H1 (cell line): ENCODE results near the gene IRF2BP2. TPM values are rescaled to one million over a fixed set of nuclear protein-coding genes. Genes with fewer than 3 reads are reported as not detected.
A peak's percentile ranks its signal among the peaks of the same experiment; 100 is the strongest.

Experiments
- CTCF ChIA-PET: fragments of 300-600 bp; sonication (Branson Sonifier 250); formaldehyde crosslinking; loops from one replicate; lab custom pipeline; 2021; ENCODE audit not compliant: partially characterized antibody; lab: Charles Lee
- POLR2A ChIA-PET: fragments of 300-600 bp; sonication (Branson Sonifier 250); formaldehyde crosslinking; loops from one replicate; lab custom pipeline; 2021; ENCODE audit warnings: inconsistent platforms; ENCODE audit not compliant: partially characterized antibody; lab: Charles Lee
- DNase-seq, 2 experiments: peaks; one replicate each; pipeline versions ENCODE4 v3.0.0 to v3.0.0-alpha.2; 2010 to 2022; ENCODE audit warnings: low spot score in 2 of 2, low read depth in 1 of 2, mixed read lengths in 1 of 2
- FAIRE-seq: peaks from 2 replicates; lab custom pipeline; 2011; peaks lifted over from hg19 to GRCh38; lab: Jason Lieb, UNC
- H2AFZ ChIP-seq: 2 replicates; pipeline ENCODE4 v1.8.1; 2012; ENCODE audit warnings: low read length, inconsistent platforms
- H2AK5ac ChIP-seq: 2 replicates; pipeline ENCODE4 v1.6.1; 2013; ENCODE audit warnings: low read depth, low read length
- H2BK120ac ChIP-seq: replicated peaks from 2 replicates; pipeline ENCODE3; 2013; ENCODE audit warnings: low read depth, low read length, inconsistent platforms
- H2BK12ac ChIP-seq: 2 replicates; pipeline ENCODE4 v1.6.1; 2013; ENCODE audit warnings: low read depth, low read length
- H2BK15ac ChIP-seq: 2 replicates; pipeline ENCODE4 v1.6.1; 2013; ENCODE audit warnings: low read length
- H2BK20ac ChIP-seq: 2 replicates; pipeline ENCODE4 v1.6.1; 2013; ENCODE audit warnings: low read length
- H2BK5ac ChIP-seq: 2 replicates; pipeline ENCODE4 v1.6.1; 2013; ENCODE audit warnings: low read depth, low read length
- H3K14ac ChIP-seq: 2 replicates; pipeline ENCODE4 v1.6.1; 2013; ENCODE audit warnings: inconsistent platforms; ENCODE audit not compliant: insufficient read length
- H3K18ac ChIP-seq: 2 replicates; pipeline ENCODE4 v1.6.1; 2013; ENCODE audit warnings: low read length; ENCODE audit errors: extremely low read depth
- H3K23ac ChIP-seq: 2 replicates; pipeline ENCODE4 v1.6.1; 2013; ENCODE audit warnings: inconsistent platforms; ENCODE audit not compliant: insufficient read length
- H3K23me2 ChIP-seq: 2 replicates; pipeline ENCODE4 v1.6.1; 2013; ENCODE audit warnings: low read depth, low read length
- H3K27ac ChIP-seq: 2 replicates; pipeline ENCODE4 v1.6.1; 2011; ENCODE audit warnings: low read depth, low read length, inconsistent platforms
- H3K27me3 ChIP-seq, 4 experiments: replicated peaks in 1 of 4; 1 replicate in 1 of 4; 2 replicates in 3 of 4; pipeline versions ENCODE4 v1.6.1 to v1.8.1; 2011 to 2013; ENCODE audit warnings: low read length in 3 of 4, mild to moderate bottlenecking in 3 of 4, inconsistent platforms in 2 of 4, mixed read lengths in 2 of 4, moderate library complexity in 1 of 4; ENCODE audit not compliant: control insufficient read depth in 3 of 4, insufficient read depth in 3 of 4; ENCODE audit errors: extremely low read depth in 1 of 4
- H3K36me3 ChIP-seq, 4 experiments: 2 replicates each; pipeline versions ENCODE4 v1.6.1 to v1.8.1; 2011 to 2013; ENCODE audit warnings: mild to moderate bottlenecking in 4 of 4, low read length in 3 of 4, moderate library complexity in 2 of 4, control low read depth in 1 of 4, inconsistent platforms in 1 of 4; ENCODE audit not compliant: insufficient read depth in 4 of 4, control insufficient read depth in 2 of 4
- H3K4ac ChIP-seq: replicated peaks from 2 replicates; pipeline ENCODE3; 2013; ENCODE audit warnings: low read length, low read depth, mixed read lengths, inconsistent platforms; ENCODE audit not compliant: insufficient read length
- H3K4me1 ChIP-seq, 4 experiments: replicated peaks in 1 of 4; 1 replicate in 1 of 4; 2 replicates in 3 of 4; pipeline versions ENCODE4 v1.6.1 to v1.8.1; 2011 to 2013; ENCODE audit warnings: low read length in 3 of 4, inconsistent platforms in 2 of 4, mixed read lengths in 1 of 4; ENCODE audit not compliant: insufficient read depth in 4 of 4, control insufficient read depth in 3 of 4
- H3K4me2 ChIP-seq, 2 experiments: 2 replicates each; pipeline versions ENCODE4 v1.6.1 to v1.8.1; 2011 to 2013; ENCODE audit warnings: low read depth in 2 of 2, low read length in 2 of 2, control low read depth in 1 of 2, inconsistent platforms in 1 of 2, mild to moderate bottlenecking in 1 of 2; ENCODE audit not compliant: insufficient read depth in 1 of 2
- H3K4me3 ChIP-seq, 4 experiments: fragments of 200-600, 300-600 bp in 1 of 4; sonication (generic), shearing (Covaris generic), sonication (Bioruptor Twin) in 1 of 4; 2 replicates each; pipeline versions ENCODE4 v1.5.1 to v1.8.1; 2011 to 2016; ENCODE audit warnings: low read length in 4 of 4, low read depth in 3 of 4, control low read depth in 2 of 4, inconsistent platforms in 2 of 4, mild to moderate bottlenecking in 2 of 4, mixed read lengths in 1 of 4, moderate library complexity in 1 of 4; ENCODE audit not compliant: insufficient read depth in 2 of 4; ENCODE audit errors: extremely low read depth in 1 of 4
- H3K56ac ChIP-seq: replicated peaks from 2 replicates; pipeline ENCODE3; 2013; ENCODE audit warnings: low read depth, mild to moderate bottlenecking, mixed read lengths, low read length, inconsistent platforms; ENCODE audit not compliant: insufficient read length
- H3K79me1 ChIP-seq: 2 replicates; pipeline ENCODE4 v1.6.1; 2013; ENCODE audit warnings: low read depth, low read length, control low read depth
- H3K79me2 ChIP-seq, 2 experiments: 2 replicates each; pipeline versions ENCODE4 v1.6.1 to v1.8.1; 2012 to 2013; ENCODE audit warnings: low read length in 2 of 2, mild to moderate bottlenecking in 2 of 2, inconsistent platforms in 1 of 2; ENCODE audit not compliant: insufficient read depth in 2 of 2, control insufficient read depth in 1 of 2
- H3K9ac ChIP-seq, 4 experiments: replicated peaks in 1 of 4; 1 replicate in 1 of 4; 2 replicates in 3 of 4; pipeline versions ENCODE4 v1.6.1 to v1.8.1; 2011 to 2013; ENCODE audit warnings: low read depth in 3 of 4, low read length in 3 of 4, control low read depth in 2 of 4, mild to moderate bottlenecking in 2 of 4, moderate library complexity in 2 of 4, inconsistent platforms in 1 of 4; ENCODE audit errors: extremely low read depth in 1 of 4
- H3K9me3 ChIP-seq, 2 experiments: 2 replicates each; pipeline versions ENCODE4 v1.6.1 to v1.8.1; 2012 to 2013; ENCODE audit warnings: mild to moderate bottlenecking in 2 of 2, moderate library complexity in 2 of 2, control low read depth in 1 of 2, inconsistent platforms in 1 of 2, low read depth in 1 of 2, low read length in 1 of 2, mixed read lengths in 1 of 2; ENCODE audit not compliant: insufficient read depth in 2 of 2
- H4K20me1 ChIP-seq, 2 experiments: replicated peaks in 1 of 2; 2 replicates each; pipeline versions ENCODE3 to v1.8.1; 2011 to 2013; ENCODE audit warnings: inconsistent platforms in 2 of 2, low read length in 2 of 2, mild to moderate bottlenecking in 1 of 2; ENCODE audit not compliant: insufficient read depth in 2 of 2, control insufficient read depth in 1 of 2
- H4K5ac ChIP-seq: 2 replicates; pipeline ENCODE4 v1.6.1; 2013; ENCODE audit warnings: low read length, low read depth, mixed read lengths, inconsistent platforms; ENCODE audit not compliant: insufficient read length
- H4K8ac ChIP-seq: 2 replicates; pipeline ENCODE4 v1.8.0; 2013; ENCODE audit warnings: mild to moderate bottlenecking, moderate library complexity, low read length, inconsistent platforms; ENCODE audit not compliant: insufficient read depth; ENCODE audit errors: extremely low read depth
- H4K91ac ChIP-seq: replicated peaks from 2 replicates; pipeline ENCODE3; 2013; ENCODE audit warnings: low read length, mixed read lengths, inconsistent platforms; ENCODE audit not compliant: insufficient read length
- BRCA1 ChIP-seq: IDR thresholded peaks from 2 replicates; pipeline ENCODE4 v1.6.1; 2012; ENCODE audit warnings: low read depth, low read length, improper control_type of control experiment
- CREB1 ChIP-seq: IDR thresholded peaks from 2 replicates; pipeline ENCODE4 v1.6.1; 2012; ENCODE audit warnings: inconsistent platforms
- KDM4A ChIP-seq: IDR thresholded peaks from one replicate; pipeline ENCODE4 v1.7.1; 2012; ENCODE audit warnings: low read depth, mild to moderate bottlenecking, moderate library complexity, low read length, inconsistent platforms; ENCODE audit not compliant: severe bottlenecking
- PHF8 ChIP-seq: fragments of 200-600 bp; sonication (generic); conservative IDR thresholded peaks from 2 replicates; pipeline ENCODE4 v1.7.1; 2012; ENCODE audit warnings: low read depth, mild to moderate bottlenecking, inconsistent platforms, low read length, moderate library complexity
- POLR2A ChIP-seq, 2 experiments: IDR thresholded peaks; 1 replicate in 1 of 2; 2 replicates in 1 of 2; pipeline ENCODE4 v1.6.1; 2011; ENCODE audit warnings: low read depth in 2 of 2, low read length in 2 of 2, mild to moderate bottlenecking in 2 of 2; ENCODE audit errors: control extremely low read depth in 1 of 2
- SP4 ChIP-seq: IDR thresholded peaks from 2 replicates; pipeline ENCODE4 v1.6.1; 2012; ENCODE audit warnings: low read length, inconsistent platforms
- TAF1 ChIP-seq: IDR thresholded peaks from 2 replicates; pipeline ENCODE4 v1.6.1; 2011; ENCODE audit warnings: mild to moderate bottlenecking, low read depth, low read length
- TAF7 ChIP-seq: optimal IDR thresholded peaks from 2 replicates; pipeline ENCODE3; 2011; ENCODE audit warnings: low read depth, mild to moderate bottlenecking, inconsistent platforms, low read length, moderate library complexity, borderline replicate concordance
- TBP ChIP-seq: IDR thresholded peaks from 2 replicates; pipeline ENCODE4 v1.6.1; 2011; ENCODE audit warnings: low read depth, low read length, improper control_type of control experiment
- YY1 ChIP-seq: IDR thresholded peaks from 2 replicates; pipeline ENCODE4 v1.6.1; 2011; ENCODE audit warnings: low read depth, mild to moderate bottlenecking, low read length
- WGBS, 2 experiments: shearing (Covaris generic) in 1 of 2; methylation state at CpG; one replicate each; pipeline versions ENCODE4 v1.1.6 to v1.1.7; 2013 to 2015; ENCODE audit warnings: low lambda C conversion rate in 2 of 2, mixed read lengths in 2 of 2, inconsistent platforms in 1 of 2, low coverage in 1 of 2, missing lambda C conversion rate in 1 of 2; ENCODE audit not compliant: insufficient replicate concordance in 2 of 2, insufficient coverage in 1 of 2, insufficient read length in 1 of 2; ENCODE audit errors: extremely low coverage in 1 of 2, missing lambda C conversion rate in 1 of 2; 5-methylcytosine and 5-hydroxymethylcytosine counted together
- polyA plus RNA-seq, 7 experiments: library from polyadenylated mRNA; depleted of rRNA in 3 of 7; stranded (reverse) in 5 of 7; unstranded in 2 of 7; fragments of >200 nt in 5 of 7; fragments of 200-250 nt in 2 of 7; gene quantifications; 1 replicate in 5 of 7; 2 replicates in 1 of 7; 4 replicates in 1 of 7; pipeline versions ENCODE4 v1.2.1 to v1.2.3, GENCODE V29; 2011 to 2013; ENCODE audit warnings: missing spikeins in 2 of 7, mixed read lengths in 2 of 7
- total RNA-seq: library from RNA; stranded (reverse); fragmentation: NEBNext Ultra II Directional; extraction: Animal tissue kit (Norgen Biotek cat#: 25700); gene quantifications from 2 replicates; pipeline ENCODE4 v1.2.1, GENCODE V29; 2021
- TF ChIP-seq, protein P1 (sequence below): IDR thresholded peaks from 2 replicates; pipeline ENCODE4 v1.6.1; 2012; ENCODE audit warnings: low read length, inconsistent platforms

The IRF2BP2 gene
- total and polyA plus RNA-seq, 2 of the 8 experiments (the other 6 are each of a cell fraction or from before 2014, with no cell fraction given), result 24.9 to 67.5 TPM

DNA sequence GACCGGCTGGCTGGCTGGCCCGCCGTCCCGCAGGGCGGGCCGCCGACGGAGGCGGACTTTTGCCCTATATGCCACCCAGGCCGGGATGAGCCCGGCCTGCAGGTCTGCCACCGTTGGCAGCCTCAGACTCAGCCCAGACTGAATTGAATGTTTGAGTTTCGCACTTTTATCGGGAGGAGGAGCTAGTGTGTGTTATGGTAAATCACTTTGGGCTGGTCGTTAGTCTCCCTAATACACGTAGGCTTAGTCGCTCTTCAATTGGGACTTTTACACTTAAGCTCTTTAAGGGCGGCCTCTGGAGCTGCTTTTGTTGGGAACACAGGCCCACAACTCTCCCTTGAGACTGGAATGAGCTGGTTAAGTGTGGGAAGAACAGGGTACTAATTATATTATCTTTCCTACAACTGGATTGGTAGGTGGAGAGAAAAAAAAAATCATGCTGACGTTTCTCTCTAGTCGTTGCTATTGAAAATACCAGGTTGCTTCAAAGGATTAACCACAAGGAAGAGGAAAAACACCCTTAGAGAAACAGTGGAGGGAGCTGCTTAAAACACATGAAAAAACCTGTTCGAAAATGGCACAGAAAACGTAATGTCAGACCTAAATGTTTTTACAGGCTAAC lies 1.4 kb upstream of the IRF2BP2 start:
- peak overlapping the region; percentile 76; the same call in 1 of the 2 replicates for H4K8ac ChIP-seq
- TF ChIP-seq POLR2A (IDR thresholded peaks at IDR 0.05; ENCODE audit: control extremely low read depth in 1 of 2, low read depth in 2 of 2, low read length in 2 of 2) (peak; percentile 58 to 86), KDM4A (peak; percentile 17), YY1 (no peak), TAF7 (peak; percentile 88), CREB1 (no peak), TAF1 (peak; percentile 92), SP4 (no peak), PHF8 (peak; percentile 65; the same call in 1 of the 2 replicates), TBP (peak; percentile 83), BRCA1 (no peak)
- TF ChIP-seq, protein P1, sequence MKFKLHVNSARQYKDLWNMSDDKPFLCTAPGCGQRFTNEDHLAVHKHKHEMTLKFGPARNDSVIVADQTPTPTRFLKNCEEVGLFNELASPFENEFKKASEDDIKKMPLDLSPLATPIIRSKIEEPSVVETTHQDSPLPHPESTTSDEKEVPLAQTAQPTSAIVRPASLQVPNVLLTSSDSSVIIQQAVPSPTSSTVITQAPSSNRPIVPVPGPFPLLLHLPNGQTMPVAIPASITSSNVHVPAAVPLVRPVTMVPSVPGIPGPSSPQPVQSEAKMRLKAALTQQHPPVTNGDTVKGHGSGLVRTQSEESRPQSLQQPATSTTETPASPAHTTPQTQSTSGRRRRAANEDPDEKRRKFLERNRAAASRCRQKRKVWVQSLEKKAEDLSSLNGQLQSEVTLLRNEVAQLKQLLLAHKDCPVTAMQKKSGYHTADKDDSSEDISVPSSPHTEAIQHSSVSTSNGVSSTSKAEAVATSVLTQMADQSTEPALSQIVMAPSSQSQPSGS, result 0 out of 2 replicates have a peak, but pooled peaks have one; percentile 79

More for the DNA sequence above, 1.4 kb upstream of the IRF2BP2 start:
- WGBS, 2 experiments, result 16% methylated on average over 13 of the region's 22 CpGs; no CpG with 5 or more reads in 1 of the 2 experiments
- Histone ChIP-seq H3K4ac (no peak overlapping the region), H2AK5ac (no peak overlapping the region), H3K79me2 (peaks cover 14 to 29% of the 10 kb centered on the region in 2 experiments), H3K4me1 (peaks cover 11 to 29% (median 20%) of the 10 kb centered on the region in 4 experiments), H3K9me3 (no peaks in the 10 kb centered on the region), H3K4me2 (peak overlapping the region; percentile 92 to 94), H3K4me3 (peak overlapping the region; percentile 44 to 98 (median 78); a peak in 6 of 8 replicates), H3K9ac (peak overlapping the region; percentile 35 to 65 (median 42)), H3K27me3 (no peaks in the 10 kb centered on the region), H2BK5ac (peak overlapping the region; percentile 90), H3K23me2 (peaks cover 12% of the 10 kb centered on the region; the same call in 1 of the 2 replicates), H3K56ac (peak overlapping the region; percentile 5), H3K23ac (no peak overlapping the region), H3K79me1 (no peaks in the 10 kb centered on the region), H4K5ac (peak overlapping the region; percentile 34), H2BK120ac (no peak overlapping the region), H4K20me1 (peaks cover 8 to 17% of the 10 kb centered on the region in 2 experiments), H3K36me3 (peaks cover 3 to 17% (median 6%) of the 10 kb centered on the region in 4 experiments; a peak in 7 of 8 replicates), H2AFZ (no peak overlapping the region), H2BK12ac (peak overlapping the region; percentile 97; the same call in 1 of the 2 replicates), H3K27ac (peak overlapping the region; percentile 56; the same call in 1 of the 2 replicates), H3K18ac (peak overlapping the region; percentile 80; the same call in 1 of the 2 replicates), H4K91ac (no peak overlapping the region), H2BK15ac (no peak overlapping the region), H2BK20ac (no peak overlapping the region; the same call in 1 of the 2 replicates), H3K14ac (no peak overlapping the region)
- DNase-seq (peak in 1 of 2 experiments; percentile 59), FAIRE-seq (no peak)
- CTCF ChIA-PET, result interaction anchor here (0.6 to 2.3 kb wide), 12 partner anchors 10 to 472 kb away, joined by 3 to 6 read pairs (median 4); no protein-coding TSS in a partner anchor
- POLR2A ChIA-PET, result interaction anchor here (0.6 to 4.0 kb wide), 21 partner anchors 8 to 473 kb away, joined by 3 to 35 read pairs (median 4); no protein-coding TSS in a partner anchor
